HepG2 (cell line): ENCODE measurements around the gene MAP2K1. TPM values are rescaled to one million over a fixed set of nuclear protein-coding genes. Genes with fewer than 3 reads are reported as not detected.

ENCODE experiments used
- ARNT2 ChIP-seq: sonication (generic); formaldehyde crosslinking; IDR thresholded peaks from 2 replicates; pipeline ENCODE4 v1.8.0; 2022; ENCODE audit warnings: mild to moderate bottlenecking, low read depth, missing genetic modification reagents, moderate library complexity
- ATF2 ChIP-seq: sonication (generic); formaldehyde crosslinking; IDR thresholded peaks from 2 replicates; pipeline ENCODE4 v1.4.0; 2020; ENCODE audit warnings: missing genetic modification reagents
- BCL6 ChIP-seq: IDR thresholded peaks from 2 replicates; pipeline ENCODE4 v1.6.1; 2016; ENCODE audit warnings: missing genetic modification reagents, missing compliant biosample characterization
- ETV6 ChIP-seq: sonication (generic); formaldehyde crosslinking; conservative IDR thresholded peaks from 2 replicates; pipeline ENCODE4 v1.4.0; 2020; ENCODE audit warnings: missing genetic modification reagents
- FOXC1 ChIP-seq: sonication (generic); formaldehyde crosslinking; IDR thresholded peaks from 2 replicates; pipeline ENCODE4 v1.8.0; 2022; ENCODE audit warnings: mild to moderate bottlenecking, missing genetic modification reagents, borderline replicate concordance
- KDM2A ChIP-seq: sonication (generic); formaldehyde crosslinking; IDR thresholded peaks from 2 replicates; pipeline ENCODE4 v1.4.0; 2020; ENCODE audit warnings: low read depth, missing genetic modification reagents, borderline replicate concordance
- MEF2D ChIP-seq: sonication (generic); formaldehyde crosslinking; IDR thresholded peaks from 2 replicates; pipeline ENCODE4 v1.5.1; 2020; ENCODE audit warnings: mild to moderate bottlenecking, missing genetic modification reagents
- NFKB2 ChIP-seq: sonication (generic); formaldehyde crosslinking; IDR thresholded peaks from 2 replicates; pipeline ENCODE4 v1.4.0; 2020; ENCODE audit warnings: missing genetic modification reagents, borderline replicate concordance
- PBX2 ChIP-seq: IDR thresholded peaks from 2 replicates; pipeline ENCODE4 v1.6.1; 2016; ENCODE audit warnings: control low read depth
- POLR2A ChIP-seq, 2 experiments: IDR thresholded peaks; 2 replicates each; pipeline ENCODE4 v1.6.1; 2011; ENCODE audit warnings: low read depth in 2 of 2, low read length in 2 of 2, mild to moderate bottlenecking in 1 of 2, moderate library complexity in 1 of 2; ENCODE audit not compliant: insufficient read depth in 1 of 2
- RARA ChIP-seq: IDR thresholded peaks from 2 replicates; pipeline ENCODE4 v1.6.1; 2016; ENCODE audit warnings: missing genetic modification reagents, missing compliant biosample characterization
- REXO4 ChIP-seq: sonication (generic); formaldehyde crosslinking; IDR thresholded peaks from 2 replicates; pipeline ENCODE4 v1.8.0; 2022; ENCODE audit warnings: missing genetic modification reagents, mild to moderate bottlenecking, borderline replicate concordance
- SMAD3 ChIP-seq: sonication (generic); formaldehyde crosslinking; IDR thresholded peaks from 2 replicates; pipeline ENCODE4 v1.4.0; 2020; ENCODE audit warnings: missing genetic modification reagents
- ZNF17 ChIP-seq: sonication (generic); formaldehyde crosslinking; IDR thresholded peaks from 2 replicates; pipeline ENCODE4 v1.5.0; 2020; ENCODE audit warnings: mild to moderate bottlenecking, missing genetic modification reagents
- ZNF282 ChIP-seq: fragments of 450-650 bp; IDR thresholded peaks from 2 replicates; pipeline ENCODE4 v1.6.1; 2018; ENCODE audit not compliant: partially characterized antibody
- ZNF383 ChIP-seq: sonication (generic); formaldehyde crosslinking; IDR thresholded peaks from 2 replicates; pipeline ENCODE4 v1.4.0; 2020; ENCODE audit warnings: missing genetic modification reagents, mild to moderate bottlenecking, borderline replicate concordance
- ZNF792 ChIP-seq: IDR thresholded peaks from 2 replicates; pipeline ENCODE4 v1.6.1; 2016
- polyA plus RNA-seq, 8 experiments: library from polyadenylated mRNA; depleted of rRNA in 3 of 8; stranded (reverse) in 7 of 8; unstranded in 1 of 8; fragments of >200 nt; fragmentation: Illumina TruSeq in 4 of 8; extraction: Trizol in 4 of 8; gene quantifications; 2 replicates each; pipeline versions ENCODE4 v1.2.1 to v1.2.3, GENCODE V29; 2011 to 2016; ENCODE audit warnings: low read depth in 4 of 8, missing spikeins in 1 of 8, mixed read lengths in 1 of 8; ENCODE audit not compliant: insufficient read depth in 1 of 8
- total RNA-seq, 5 experiments: library from RNA; depleted of rRNA; stranded (reverse); fragments of >200 nt; fragmentation: Illumina TruSeq; extraction: Trizol; gene quantifications; 2 replicates each; pipeline ENCODE4 v1.2.3, GENCODE V29; 2016; ENCODE audit warnings: low read depth in 1 of 5
- TF ChIP-seq, protein P1 (sequence below): IDR thresholded peaks from 2 replicates; pipeline ENCODE4 v1.6.1; 2016; ENCODE audit warnings: missing genetic modification reagents, missing compliant biosample characterization
- TF ChIP-seq, protein P2 (sequence below): sonication (generic); formaldehyde crosslinking; IDR thresholded peaks from 2 replicates; pipeline ENCODE4 v1.9.0; 2022; ENCODE audit warnings: missing genetic modification reagents, mild to moderate bottlenecking, borderline replicate concordance
- TF ChIP-seq, protein P3 (sequence below), 2 experiments: sonication (generic) in 1 of 2; formaldehyde crosslinking in 1 of 2; IDR thresholded peaks; 2 replicates each; pipeline versions ENCODE4 v1.4.0 to v1.6.1; 2016 to 2020; ENCODE audit warnings: borderline replicate concordance in 1 of 2, low read depth in 1 of 2, mild to moderate bottlenecking in 1 of 2, missing genetic modification reagents in 1 of 2

The MAP2K1 gene
- total and polyA plus RNA-seq, 2 of the 13 experiments (the other 11 are each of a cell fraction or from before 2014, with no cell fraction given), result 24.1 to 49.2 TPM

DNA sequence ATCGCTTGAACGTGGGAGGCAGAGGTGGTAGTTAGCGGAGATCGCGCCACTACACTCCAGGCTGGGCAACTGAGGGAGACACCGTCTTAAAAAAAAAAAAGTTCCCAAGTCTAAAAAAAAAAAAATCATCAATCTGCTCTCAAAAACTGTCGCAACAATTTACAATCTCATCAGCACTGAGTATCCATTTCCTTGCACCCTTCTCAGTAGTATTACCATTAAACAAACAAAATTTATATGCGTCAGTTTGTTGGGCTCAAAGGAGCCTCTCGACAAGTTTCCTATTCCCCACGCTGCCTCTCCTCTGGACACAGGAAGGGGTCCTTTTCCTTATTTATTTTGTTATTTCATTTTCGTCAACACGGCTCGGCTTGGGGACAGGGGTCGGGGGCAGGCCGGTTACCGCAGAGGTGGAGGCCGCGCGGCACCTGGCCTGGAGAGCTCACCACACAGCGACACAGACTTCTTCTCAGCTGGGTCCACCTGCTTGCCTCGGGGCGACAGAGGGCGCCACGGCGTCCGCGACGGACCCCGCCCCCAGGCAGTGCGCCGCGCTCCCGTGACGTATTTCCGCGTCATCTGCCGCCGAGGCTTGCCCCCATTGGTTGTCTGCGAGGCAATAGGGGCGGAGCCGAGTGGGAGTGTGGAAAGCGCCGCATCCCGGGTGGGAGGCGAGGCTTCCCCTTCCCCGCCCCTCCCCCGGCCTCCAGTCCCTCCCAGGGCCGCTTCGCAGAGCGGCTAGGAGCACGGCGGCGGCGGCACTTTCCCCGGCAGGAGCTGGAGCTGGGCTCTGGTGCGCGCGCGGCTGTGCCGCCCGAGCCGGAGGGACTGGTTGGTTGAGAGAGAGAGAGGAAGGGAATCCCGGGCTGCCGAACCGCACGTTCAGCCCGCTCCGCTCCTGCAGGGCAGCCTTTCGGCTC is at the start of gene MAP2K1 (continued):
- TF ChIP-seq MEF2D (0 out of 2 replicates have a peak, but pooled peaks have one; percentile 52), ZNF383 (no peak), REXO4 (CRISPR knock-in tag) (no peak), BCL6 (CRISPR knock-in tag) (peak; percentile 67), ZNF792 (CRISPR knock-in tag) (peak; percentile 86), ATF2 (CRISPR knock-in tag) (peak; percentile 71; the same call in 1 of the 2 replicates), SMAD3 (CRISPR knock-in tag) (no peak; the same call in 1 of the 2 replicates), PBX2 (no peak), FOXC1 (CRISPR knock-in tag) (no peak; the same call in 1 of the 2 replicates), POLR2A (IDR thresholded peaks at IDR 0.05; ENCODE audit: insufficient read depth in 1 of 2, low read depth in 2 of 2, low read length in 2 of 2) (peak; percentile 67 to 86), ZNF282 (no peak), RARA (peak; percentile 35), ZNF17 (CRISPR knock-in tag) (no peak), NFKB2 (no peak; the same call in 1 of the 2 replicates), ETV6 (no peak), ARNT2 (peak; percentile 69), KDM2A (peak; percentile 95)
- TF ChIP-seq, protein P1, sequence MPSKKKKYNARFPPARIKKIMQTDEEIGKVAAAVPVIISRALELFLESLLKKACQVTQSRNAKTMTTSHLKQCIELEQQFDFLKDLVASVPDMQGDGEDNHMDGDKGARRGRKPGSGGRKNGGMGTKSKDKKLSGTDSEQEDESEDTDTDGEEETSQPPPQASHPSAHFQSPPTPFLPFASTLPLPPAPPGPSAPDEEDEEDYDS (CRISPR knock-in tag), result peak; percentile 89
- TF ChIP-seq, protein P2, sequence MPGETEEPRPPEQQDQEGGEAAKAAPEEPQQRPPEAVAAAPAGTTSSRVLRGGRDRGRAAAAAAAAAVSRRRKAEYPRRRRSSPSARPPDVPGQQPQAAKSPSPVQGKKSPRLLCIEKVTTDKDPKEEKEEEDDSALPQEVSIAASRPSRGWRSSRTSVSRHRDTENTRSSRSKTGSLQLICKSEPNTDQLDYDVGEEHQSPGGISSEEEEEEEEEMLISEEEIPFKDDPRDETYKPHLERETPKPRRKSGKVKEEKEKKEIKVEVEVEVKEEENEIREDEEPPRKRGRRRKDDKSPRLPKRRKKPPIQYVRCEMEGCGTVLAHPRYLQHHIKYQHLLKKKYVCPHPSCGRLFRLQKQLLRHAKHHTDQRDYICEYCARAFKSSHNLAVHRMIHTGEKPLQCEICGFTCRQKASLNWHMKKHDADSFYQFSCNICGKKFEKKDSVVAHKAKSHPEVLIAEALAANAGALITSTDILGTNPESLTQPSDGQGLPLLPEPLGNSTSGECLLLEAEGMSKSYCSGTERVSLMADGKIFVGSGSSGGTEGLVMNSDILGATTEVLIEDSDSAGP (CRISPR knock-in tag), result peak; percentile 59
- TF ChIP-seq, protein P3, sequence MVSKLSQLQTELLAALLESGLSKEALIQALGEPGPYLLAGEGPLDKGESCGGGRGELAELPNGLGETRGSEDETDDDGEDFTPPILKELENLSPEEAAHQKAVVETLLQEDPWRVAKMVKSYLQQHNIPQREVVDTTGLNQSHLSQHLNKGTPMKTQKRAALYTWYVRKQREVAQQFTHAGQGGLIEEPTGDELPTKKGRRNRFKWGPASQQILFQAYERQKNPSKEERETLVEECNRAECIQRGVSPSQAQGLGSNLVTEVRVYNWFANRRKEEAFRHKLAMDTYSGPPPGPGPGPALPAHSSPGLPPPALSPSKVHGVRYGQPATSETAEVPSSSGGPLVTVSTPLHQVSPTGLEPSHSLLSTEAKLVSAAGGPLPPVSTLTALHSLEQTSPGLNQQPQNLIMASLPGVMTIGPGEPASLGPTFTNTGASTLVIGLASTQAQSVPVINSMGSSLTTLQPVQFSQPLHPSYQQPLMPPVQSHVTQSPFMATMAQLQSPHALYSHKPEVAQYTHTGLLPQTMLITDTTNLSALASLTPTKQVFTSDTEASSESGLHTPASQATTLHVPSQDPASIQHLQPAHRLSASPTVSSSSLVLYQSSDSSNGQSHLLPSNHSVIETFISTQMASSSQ (IDR thresholded peaks at IDR 0.05; ENCODE audit: low read depth), result no peak
- TF ChIP-seq, protein P3 (CRISPR knock-in tag; IDR thresholded peaks at IDR 0.05; ENCODE audit: borderline replicate concordance), result 0 out of 2 replicates have a peak, but pooled peaks have one; percentile 26
